ENCODE data around the gene FXR2.

DNA sequence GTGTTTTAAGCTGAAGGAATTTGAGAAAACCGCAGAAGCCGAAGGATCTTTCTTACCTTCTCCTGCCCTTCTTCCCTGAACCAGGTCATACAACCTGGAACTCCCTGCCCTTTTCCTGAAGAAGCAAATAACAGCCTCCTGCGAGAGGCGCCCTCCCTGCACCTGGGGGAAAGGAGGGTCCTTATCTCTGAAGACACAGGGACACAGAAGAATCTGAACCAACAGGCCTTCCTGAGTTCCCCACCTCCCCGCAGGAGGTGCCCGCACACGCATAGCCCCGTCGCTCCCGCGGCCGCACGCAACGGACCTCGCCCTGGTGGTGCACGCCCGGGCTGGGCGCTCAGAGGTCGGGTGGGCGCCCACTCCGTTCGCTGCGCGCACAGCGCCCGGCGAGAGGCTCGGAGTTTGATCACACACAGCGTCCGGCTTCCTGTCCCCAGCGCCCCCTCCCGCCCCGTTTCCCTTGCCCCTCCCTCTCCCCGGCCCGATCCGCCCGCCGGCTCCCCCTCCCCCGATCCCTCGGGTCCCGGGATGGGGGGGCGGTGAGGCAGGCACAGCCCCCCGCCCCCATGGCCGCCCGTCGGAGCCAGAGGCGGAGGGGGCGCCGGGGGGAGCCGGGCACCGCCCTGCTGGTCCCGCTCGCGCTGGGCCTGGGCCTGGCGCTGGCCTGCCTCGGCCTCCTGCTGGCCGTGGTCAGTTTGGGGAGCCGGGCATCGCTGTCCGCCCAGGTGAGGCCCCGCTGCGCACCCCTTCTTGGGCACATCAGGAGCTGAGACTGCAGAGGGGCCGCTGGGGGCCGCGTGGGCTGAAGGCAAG lies 65.9 kb downstream of the FXR2 start, which contains the start of gene TNFSF12:
- TF ChIP-seq, protein P1, sequence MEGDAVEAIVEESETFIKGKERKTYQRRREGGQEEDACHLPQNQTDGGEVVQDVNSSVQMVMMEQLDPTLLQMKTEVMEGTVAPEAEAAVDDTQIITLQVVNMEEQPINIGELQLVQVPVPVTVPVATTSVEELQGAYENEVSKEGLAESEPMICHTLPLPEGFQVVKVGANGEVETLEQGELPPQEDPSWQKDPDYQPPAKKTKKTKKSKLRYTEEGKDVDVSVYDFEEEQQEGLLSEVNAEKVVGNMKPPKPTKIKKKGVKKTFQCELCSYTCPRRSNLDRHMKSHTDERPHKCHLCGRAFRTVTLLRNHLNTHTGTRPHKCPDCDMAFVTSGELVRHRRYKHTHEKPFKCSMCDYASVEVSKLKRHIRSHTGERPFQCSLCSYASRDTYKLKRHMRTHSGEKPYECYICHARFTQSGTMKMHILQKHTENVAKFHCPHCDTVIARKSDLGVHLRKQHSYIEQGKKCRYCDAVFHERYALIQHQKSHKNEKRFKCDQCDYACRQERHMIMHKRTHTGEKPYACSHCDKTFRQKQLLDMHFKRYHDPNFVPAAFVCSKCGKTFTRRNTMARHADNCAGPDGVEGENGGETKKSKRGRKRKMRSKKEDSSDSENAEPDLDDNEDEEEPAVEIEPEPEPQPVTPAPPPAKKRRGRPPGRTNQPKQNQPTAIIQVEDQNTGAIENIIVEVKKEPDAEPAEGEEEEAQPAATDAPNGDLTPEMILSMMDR (IDR thresholded peaks at IDR 0.05; ENCODE audit: low read length): no peak
- TF ChIP-seq EZH2 (IDR thresholded peaks at IDR 0.05; ENCODE audit: borderline replicate concordance, low read length): no peak
